GM19238 (cell line): Measurements from ENCODE around the gene PDRG1.

Experiments
- DNase-seq: peaks from one replicate; pipeline ENCODE4 v3.0.0; 2011; ENCODE audit warnings: low spot score; ENCODE audit not compliant: insufficient read length

The PDRG1 gene

GRCh38 chr20:31908424-31908823, 43.4 kb downstream of the PDRG1 start:
- DNase-seq = no peak

- no peak for DNase-seq
These were observed 43.8 kb downstream of the PDRG1 start for GRCh38 chr20:31908016-31908415.

- no peak for DNase-seq
These were observed 44.8 kb downstream of the PDRG1 start for GRCh38 chr20:31907046-31907445.

GRCh38 chr20:31906001-31906400, 45.8 kb downstream of the PDRG1 start:
- DNase-seq = no peak

GRCh38 chr20:31903627-31904386, 48.0 kb downstream of the PDRG1 start:
- no peak for DNase-seq

GRCh38 chr20:31901615-31902014, 50.2 kb downstream of the PDRG1 start:
- DNase-seq = no peak

- no peak for DNase-seq
These were observed 54.3 kb downstream of the PDRG1 start for GRCh38 chr20:31897541-31897940.

- DNase-seq = no peak
These were observed 55.8 kb downstream of the PDRG1 start for GRCh38 chr20:31896049-31896448.

- peak; percentile 58 for DNase-seq
These were observed 56.7 kb downstream of the PDRG1 start for GRCh38 chr20:31894980-31895675.
